ENCODE data around the gene SCRG1.

- TF ChIP-seq CTCF (IDR thresholded peaks at IDR 0.05; ENCODE audit: low read depth, low read length), result no peak
- no peak for TF ChIP-seq POLR2A (IDR thresholded peaks at IDR 0.05; ENCODE audit: extremely low read depth, insufficient read length)
Measured at GRCh38 chr4:173436149-173436579, 37.2 kb upstream of the SCRG1 start.

Data from NB4 (cell line).